ENCODE measurements around the gene RLN3.

The RLN3 gene

GRCh38 chr19:14056069-14056666 is 28.2 kb downstream of the RLN3 start:
- DNase-seq = no peak

DNA sequence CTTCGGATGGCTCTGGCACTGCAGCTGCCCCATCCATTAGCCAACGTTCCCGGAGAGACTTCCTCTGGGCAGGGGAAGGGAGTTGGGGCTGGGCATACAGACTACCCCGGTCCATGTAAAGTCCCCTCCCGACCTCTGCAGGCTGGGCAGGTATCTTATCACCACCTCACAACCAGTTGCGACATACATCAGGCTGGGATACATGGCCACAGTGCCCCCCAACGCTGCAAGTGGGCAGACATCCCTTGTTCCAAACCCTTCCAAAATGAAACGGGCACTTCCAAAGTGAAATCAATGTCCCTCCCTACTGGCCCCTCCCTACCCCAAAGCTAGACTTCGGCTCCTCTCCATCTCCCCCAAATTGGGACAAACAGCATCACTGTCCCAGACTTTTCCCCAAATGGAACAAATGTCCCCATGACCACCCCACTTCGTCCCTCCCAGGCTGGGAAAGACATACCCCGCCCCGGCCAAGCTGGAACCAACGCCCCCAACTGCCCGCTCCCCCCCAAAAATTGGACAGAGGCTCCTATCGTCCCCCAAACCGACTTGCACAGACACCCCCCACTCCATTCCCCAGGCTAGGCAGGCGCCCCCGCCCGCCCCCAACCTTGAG is 28.9 kb downstream of the RLN3 start:
- no peak for DNase-seq

GRCh38 chr19:14058182-14059092 is 30.5 kb downstream of the RLN3 start:
- DNase-seq = peak; percentile 28

- DNase-seq = no peak
Measured at GRCh38 chr19:14059093-14059480, 31.1 kb downstream of the RLN3 start.

- no peak for DNase-seq
Measured at GRCh38 chr19:14059652-14060155, 31.8 kb downstream of the RLN3 start.

DNA sequence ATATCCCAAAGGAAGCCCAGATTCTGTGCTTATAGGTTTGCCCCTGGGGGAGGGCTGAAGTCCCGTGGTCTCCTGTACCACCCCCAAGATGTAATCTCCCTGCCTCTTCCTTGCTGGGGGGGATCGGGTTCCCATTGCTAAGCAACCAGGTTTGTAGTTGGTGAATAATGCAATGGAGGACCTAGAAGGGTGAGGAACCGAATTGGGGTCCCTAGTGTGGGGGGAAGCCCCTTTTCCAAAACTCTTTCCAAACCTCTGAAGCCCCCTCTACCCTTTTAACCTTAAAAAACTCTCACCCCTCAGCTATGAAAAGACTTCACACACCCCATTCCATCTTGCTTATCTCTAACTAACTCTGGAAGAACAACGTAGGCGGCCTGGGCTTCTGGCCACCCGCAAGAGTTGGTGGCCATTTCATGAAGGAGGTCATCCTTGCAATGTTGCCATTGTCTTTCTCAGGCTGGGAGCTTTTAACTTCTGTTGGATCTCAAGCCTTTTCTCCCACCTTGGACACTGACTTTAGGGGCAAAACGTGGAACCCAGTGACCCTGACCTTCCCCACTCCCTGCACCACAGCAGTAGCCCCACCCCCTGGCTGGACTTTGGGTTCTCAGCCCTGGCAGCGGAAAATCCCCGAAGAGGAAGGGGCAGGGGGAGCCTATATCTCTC is 33.3 kb downstream of the RLN3 start:
- DNase-seq = no peak

DNA sequence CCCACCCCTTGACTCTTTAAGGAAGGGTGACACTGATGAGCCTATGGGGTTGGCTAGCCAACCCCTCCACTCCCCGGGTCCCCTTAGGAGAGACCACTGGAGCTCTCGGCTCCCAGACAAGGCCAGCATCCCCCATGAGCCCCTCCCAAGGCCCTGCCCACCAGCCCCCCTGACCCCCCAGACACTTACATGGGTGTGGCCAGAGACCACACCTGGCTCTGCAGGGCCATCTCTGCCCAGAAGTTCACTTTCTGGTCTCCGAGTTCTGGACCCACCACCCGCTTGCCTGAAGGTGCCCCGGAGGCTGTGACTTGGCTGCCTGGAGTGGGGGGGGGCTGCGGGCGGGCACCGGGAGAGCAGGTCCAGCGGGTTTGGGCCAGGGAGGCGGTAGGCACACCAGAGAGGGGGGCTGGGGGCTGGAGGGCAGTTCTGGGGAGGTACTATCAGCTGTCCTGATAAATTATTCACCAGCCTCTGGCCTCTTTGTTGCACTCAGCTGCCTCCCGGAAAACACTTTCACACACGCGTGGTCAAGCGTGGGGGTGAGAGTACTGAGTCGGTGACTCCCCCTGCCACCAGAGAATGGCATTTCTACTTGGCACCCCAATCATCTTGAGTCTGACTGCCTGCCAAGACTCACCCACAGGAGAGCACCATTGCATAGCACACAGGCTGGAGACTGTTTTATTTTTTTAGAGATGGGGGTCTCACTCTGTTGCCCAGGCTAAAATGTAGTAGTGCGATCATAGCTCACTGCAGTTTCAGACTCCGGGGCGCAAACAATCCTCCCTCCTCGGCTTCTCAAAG is 34.0 kb downstream of the RLN3 start, which contains the start of gene PALM3:
PALM3 (minus strand) TSS at position 326 of the 807 bp plus-strand sequence; CDS start at position 230, 96 bp downstream.
- DNase-seq = no peak

GRCh38 chr19:14062558-14062855 is 34.6 kb downstream of the RLN3 start:
- no peak for DNase-seq

GRCh38 chr19:14063105-14063504 is 35.2 kb downstream of the RLN3 start:
- DNase-seq = no peak

GRCh38 chr19:14066134-14066533 is 38.2 kb downstream of the RLN3 start:
- no peak for DNase-seq

GRCh38 chr19:14070268-14071050 is 42.5 kb downstream of the RLN3 start:
- DNase-seq = no peak

GRCh38 chr19:14072535-14073260 is 44.8 kb downstream of the RLN3 start, which contains the start of gene MISP3:
MISP3 (plus strand) TSS chr19:14072786; CDS start chr19:14073310, 524 bp downstream.
- DNase-seq = peak; percentile 33

- DNase-seq = peak; percentile 73
Measured at GRCh38 chr19:14073261-14073924, 45.4 kb downstream of the RLN3 start.

GRCh38 chr19:14073925-14074838 is 46.2 kb downstream of the RLN3 start:
- DNase-seq = no peak

GRCh38 chr19:14078411-14078810 is 50.5 kb downstream of the RLN3 start:
- DNase-seq = no peak

All from CD4-positive, alpha-beta T cell treated with Interleukin-15 for 1 hour (primary cell).